H1 (cell line): ENCODE data around the gene MAP1A. TPM values are rescaled to one million over a fixed set of nuclear protein-coding genes. Genes with fewer than 3 reads are reported as not detected.

ENCODE experiments used
- CTCF ChIA-PET: fragments of 300-600 bp; sonication (Branson Sonifier 250); formaldehyde crosslinking; loops from one replicate; lab custom pipeline; 2021; ENCODE audit not compliant: partially characterized antibody; lab: Charles Lee
- POLR2A ChIA-PET: fragments of 300-600 bp; sonication (Branson Sonifier 250); formaldehyde crosslinking; loops from one replicate; lab custom pipeline; 2021; ENCODE audit warnings: inconsistent platforms; ENCODE audit not compliant: partially characterized antibody; lab: Charles Lee
- DNase-seq, 2 experiments: peaks; one replicate each; pipeline versions ENCODE4 v3.0.0 to v3.0.0-alpha.2; 2010 to 2022; ENCODE audit warnings: low spot score in 2 of 2, low read depth in 1 of 2, mixed read lengths in 1 of 2
- FAIRE-seq: peaks from 2 replicates; lab custom pipeline; 2011; peaks lifted over from hg19 to GRCh38; lab: Jason Lieb, UNC
- H2AFZ ChIP-seq: 2 replicates; pipeline ENCODE4 v1.8.1; 2012; ENCODE audit warnings: low read length, inconsistent platforms
- H2AK5ac ChIP-seq: 2 replicates; pipeline ENCODE4 v1.6.1; 2013; ENCODE audit warnings: low read depth, low read length
- H2BK120ac ChIP-seq: replicated peaks from 2 replicates; pipeline ENCODE3; 2013; ENCODE audit warnings: low read depth, low read length, inconsistent platforms
- H2BK12ac ChIP-seq: 2 replicates; pipeline ENCODE4 v1.6.1; 2013; ENCODE audit warnings: low read depth, low read length
- H2BK15ac ChIP-seq: 2 replicates; pipeline ENCODE4 v1.6.1; 2013; ENCODE audit warnings: low read length
- H2BK20ac ChIP-seq: 2 replicates; pipeline ENCODE4 v1.6.1; 2013; ENCODE audit warnings: low read length
- H2BK5ac ChIP-seq: 2 replicates; pipeline ENCODE4 v1.6.1; 2013; ENCODE audit warnings: low read depth, low read length
- H3K14ac ChIP-seq: 2 replicates; pipeline ENCODE4 v1.6.1; 2013; ENCODE audit warnings: inconsistent platforms; ENCODE audit not compliant: insufficient read length
- H3K18ac ChIP-seq: 2 replicates; pipeline ENCODE4 v1.6.1; 2013; ENCODE audit warnings: low read length; ENCODE audit errors: extremely low read depth
- H3K23ac ChIP-seq: 2 replicates; pipeline ENCODE4 v1.6.1; 2013; ENCODE audit warnings: inconsistent platforms; ENCODE audit not compliant: insufficient read length
- H3K23me2 ChIP-seq: 2 replicates; pipeline ENCODE4 v1.6.1; 2013; ENCODE audit warnings: low read depth, low read length
- H3K27ac ChIP-seq: 2 replicates; pipeline ENCODE4 v1.6.1; 2011; ENCODE audit warnings: low read depth, low read length, inconsistent platforms
- H3K27me3 ChIP-seq, 4 experiments: replicated peaks in 1 of 4; 1 replicate in 1 of 4; 2 replicates in 3 of 4; pipeline versions ENCODE4 v1.6.1 to v1.8.1; 2011 to 2013; ENCODE audit warnings: low read length in 3 of 4, mild to moderate bottlenecking in 3 of 4, inconsistent platforms in 2 of 4, mixed read lengths in 2 of 4, moderate library complexity in 1 of 4; ENCODE audit not compliant: control insufficient read depth in 3 of 4, insufficient read depth in 3 of 4; ENCODE audit errors: extremely low read depth in 1 of 4
- H3K36me3 ChIP-seq, 4 experiments: 2 replicates each; pipeline versions ENCODE4 v1.6.1 to v1.8.1; 2011 to 2013; ENCODE audit warnings: mild to moderate bottlenecking in 4 of 4, low read length in 3 of 4, moderate library complexity in 2 of 4, control low read depth in 1 of 4, inconsistent platforms in 1 of 4; ENCODE audit not compliant: insufficient read depth in 4 of 4, control insufficient read depth in 2 of 4
- H3K4ac ChIP-seq: replicated peaks from 2 replicates; pipeline ENCODE3; 2013; ENCODE audit warnings: low read length, low read depth, mixed read lengths, inconsistent platforms; ENCODE audit not compliant: insufficient read length
- H3K4me1 ChIP-seq, 4 experiments: replicated peaks in 1 of 4; 1 replicate in 1 of 4; 2 replicates in 3 of 4; pipeline versions ENCODE4 v1.6.1 to v1.8.1; 2011 to 2013; ENCODE audit warnings: low read length in 3 of 4, inconsistent platforms in 2 of 4, mixed read lengths in 1 of 4; ENCODE audit not compliant: insufficient read depth in 4 of 4, control insufficient read depth in 3 of 4
- H3K4me2 ChIP-seq, 2 experiments: 2 replicates each; pipeline versions ENCODE4 v1.6.1 to v1.8.1; 2011 to 2013; ENCODE audit warnings: low read depth in 2 of 2, low read length in 2 of 2, control low read depth in 1 of 2, inconsistent platforms in 1 of 2, mild to moderate bottlenecking in 1 of 2; ENCODE audit not compliant: insufficient read depth in 1 of 2
- H3K4me3 ChIP-seq, 4 experiments: fragments of 200-600, 300-600 bp in 1 of 4; sonication (generic), shearing (Covaris generic), sonication (Bioruptor Twin) in 1 of 4; 2 replicates each; pipeline versions ENCODE4 v1.5.1 to v1.8.1; 2011 to 2016; ENCODE audit warnings: low read length in 4 of 4, low read depth in 3 of 4, control low read depth in 2 of 4, inconsistent platforms in 2 of 4, mild to moderate bottlenecking in 2 of 4, mixed read lengths in 1 of 4, moderate library complexity in 1 of 4; ENCODE audit not compliant: insufficient read depth in 2 of 4; ENCODE audit errors: extremely low read depth in 1 of 4
- H3K56ac ChIP-seq: replicated peaks from 2 replicates; pipeline ENCODE3; 2013; ENCODE audit warnings: low read depth, mild to moderate bottlenecking, mixed read lengths, low read length, inconsistent platforms; ENCODE audit not compliant: insufficient read length
- H3K79me1 ChIP-seq: 2 replicates; pipeline ENCODE4 v1.6.1; 2013; ENCODE audit warnings: low read depth, low read length, control low read depth
- H3K79me2 ChIP-seq, 2 experiments: 2 replicates each; pipeline versions ENCODE4 v1.6.1 to v1.8.1; 2012 to 2013; ENCODE audit warnings: low read length in 2 of 2, mild to moderate bottlenecking in 2 of 2, inconsistent platforms in 1 of 2; ENCODE audit not compliant: insufficient read depth in 2 of 2, control insufficient read depth in 1 of 2
- H3K9ac ChIP-seq, 4 experiments: replicated peaks in 1 of 4; 1 replicate in 1 of 4; 2 replicates in 3 of 4; pipeline versions ENCODE4 v1.6.1 to v1.8.1; 2011 to 2013; ENCODE audit warnings: low read depth in 3 of 4, low read length in 3 of 4, control low read depth in 2 of 4, mild to moderate bottlenecking in 2 of 4, moderate library complexity in 2 of 4, inconsistent platforms in 1 of 4; ENCODE audit errors: extremely low read depth in 1 of 4
- H3K9me3 ChIP-seq, 2 experiments: 2 replicates each; pipeline versions ENCODE4 v1.6.1 to v1.8.1; 2012 to 2013; ENCODE audit warnings: mild to moderate bottlenecking in 2 of 2, moderate library complexity in 2 of 2, control low read depth in 1 of 2, inconsistent platforms in 1 of 2, low read depth in 1 of 2, low read length in 1 of 2, mixed read lengths in 1 of 2; ENCODE audit not compliant: insufficient read depth in 2 of 2
- H4K20me1 ChIP-seq, 2 experiments: replicated peaks in 1 of 2; 2 replicates each; pipeline versions ENCODE3 to v1.8.1; 2011 to 2013; ENCODE audit warnings: inconsistent platforms in 2 of 2, low read length in 2 of 2, mild to moderate bottlenecking in 1 of 2; ENCODE audit not compliant: insufficient read depth in 2 of 2, control insufficient read depth in 1 of 2
- H4K5ac ChIP-seq: 2 replicates; pipeline ENCODE4 v1.6.1; 2013; ENCODE audit warnings: low read length, low read depth, mixed read lengths, inconsistent platforms; ENCODE audit not compliant: insufficient read length
- H4K8ac ChIP-seq: 2 replicates; pipeline ENCODE4 v1.8.0; 2013; ENCODE audit warnings: mild to moderate bottlenecking, moderate library complexity, low read length, inconsistent platforms; ENCODE audit not compliant: insufficient read depth; ENCODE audit errors: extremely low read depth
- H4K91ac ChIP-seq: replicated peaks from 2 replicates; pipeline ENCODE3; 2013; ENCODE audit warnings: low read length, mixed read lengths, inconsistent platforms; ENCODE audit not compliant: insufficient read length
- CBX5 ChIP-seq: fragments of 300-800, 300-1000 bp; sonication (generic); IDR thresholded peaks from 2 replicates; pipeline ENCODE4 v1.7.1; 2016; ENCODE audit warnings: antibody characterized with exemption, low read length, low read depth
- EGR1 ChIP-seq: IDR thresholded peaks from 2 replicates; pipeline ENCODE4 v1.6.1; 2011; ENCODE audit warnings: low read depth, low read length, borderline replicate concordance
- EZH2 ChIP-seq: fragments of 200-600 bp; sonication (generic); IDR thresholded peaks from 2 replicates; pipeline ENCODE4 v1.7.1; 2012; ENCODE audit warnings: low read depth, mild to moderate bottlenecking, moderate library complexity, low read length, inconsistent platforms; ENCODE audit not compliant: severe bottlenecking
- NANOG ChIP-seq: IDR thresholded peaks from 2 replicates; pipeline ENCODE4 v1.6.1; 2011; ENCODE audit warnings: low read length, low read depth, mild to moderate bottlenecking, inconsistent platforms; ENCODE audit not compliant: insufficient read depth, poor library complexity, severe bottlenecking
- PHF8 ChIP-seq: fragments of 200-600 bp; sonication (generic); conservative IDR thresholded peaks from 2 replicates; pipeline ENCODE4 v1.7.1; 2012; ENCODE audit warnings: low read depth, mild to moderate bottlenecking, inconsistent platforms, low read length, moderate library complexity
- POLR2AphosphoS5 ChIP-seq: IDR thresholded peaks from 2 replicates; pipeline ENCODE4 v1.6.1; 2011; ENCODE audit warnings: low read depth, low read length
- POU5F1 ChIP-seq: IDR thresholded peaks from 2 replicates; pipeline ENCODE4 v1.6.1; 2011; ENCODE audit warnings: low read depth, mild to moderate bottlenecking, low read length, moderate library complexity
- RBBP5 ChIP-seq: IDR thresholded peaks from 2 replicates; pipeline ENCODE4 v1.7.1; 2012; ENCODE audit warnings: low read depth, mild to moderate bottlenecking, inconsistent platforms, low read length, moderate library complexity, borderline replicate concordance
- RNF2 ChIP-seq: fragments of 200-900, 300-1000 bp; sonication (generic); IDR thresholded peaks from 2 replicates; pipeline ENCODE4 v1.7.1; 2016; ENCODE audit warnings: borderline replicate concordance, low read depth, mild to moderate bottlenecking, antibody characterized with exemption, low read length; ENCODE audit not compliant: poor library complexity, severe bottlenecking; ENCODE audit errors: missing control alignments
- SP1 ChIP-seq: IDR thresholded peaks from 2 replicates; pipeline ENCODE4 v1.6.1; 2011; ENCODE audit warnings: low read depth, low read length
- WGBS, 2 experiments: shearing (Covaris generic) in 1 of 2; methylation state at CpG; one replicate each; pipeline versions ENCODE4 v1.1.6 to v1.1.7; 2013 to 2015; ENCODE audit warnings: low lambda C conversion rate in 2 of 2, mixed read lengths in 2 of 2, inconsistent platforms in 1 of 2, low coverage in 1 of 2, missing lambda C conversion rate in 1 of 2; ENCODE audit not compliant: insufficient replicate concordance in 2 of 2, insufficient coverage in 1 of 2, insufficient read length in 1 of 2; ENCODE audit errors: extremely low coverage in 1 of 2, missing lambda C conversion rate in 1 of 2; 5-methylcytosine and 5-hydroxymethylcytosine counted together
- polyA plus RNA-seq, 7 experiments: library from polyadenylated mRNA; depleted of rRNA in 3 of 7; stranded (reverse) in 5 of 7; unstranded in 2 of 7; fragments of >200 nt in 5 of 7; fragments of 200-250 nt in 2 of 7; gene quantifications; 1 replicate in 5 of 7; 2 replicates in 1 of 7; 4 replicates in 1 of 7; pipeline versions ENCODE4 v1.2.1 to v1.2.3, GENCODE V29; 2011 to 2013; ENCODE audit warnings: missing spikeins in 2 of 7, mixed read lengths in 2 of 7
- total RNA-seq: library from RNA; stranded (reverse); fragmentation: NEBNext Ultra II Directional; extraction: Animal tissue kit (Norgen Biotek cat#: 25700); gene quantifications from 2 replicates; pipeline ENCODE4 v1.2.1, GENCODE V29; 2021
- TF ChIP-seq, protein P1 (sequence below), 3 experiments: IDR thresholded peaks; 1 replicate in 2 of 3; 2 replicates in 1 of 3; pipeline versions ENCODE4 v1.5.1 to v1.6.1; 2011; ENCODE audit warnings: low read length in 3 of 3, mild to moderate bottlenecking in 3 of 3, inconsistent platforms in 2 of 3, low read depth in 1 of 3, moderate library complexity in 1 of 3; ENCODE audit not compliant: insufficient read depth in 1 of 3; ENCODE audit errors: control extremely low read depth in 1 of 3

Gene MAP1A
- total and polyA plus RNA-seq, 2 of the 8 experiments (the other 6 are each of a cell fraction or from before 2014, with no cell fraction given), result 0.80 to 2.4 TPM

DNA sequence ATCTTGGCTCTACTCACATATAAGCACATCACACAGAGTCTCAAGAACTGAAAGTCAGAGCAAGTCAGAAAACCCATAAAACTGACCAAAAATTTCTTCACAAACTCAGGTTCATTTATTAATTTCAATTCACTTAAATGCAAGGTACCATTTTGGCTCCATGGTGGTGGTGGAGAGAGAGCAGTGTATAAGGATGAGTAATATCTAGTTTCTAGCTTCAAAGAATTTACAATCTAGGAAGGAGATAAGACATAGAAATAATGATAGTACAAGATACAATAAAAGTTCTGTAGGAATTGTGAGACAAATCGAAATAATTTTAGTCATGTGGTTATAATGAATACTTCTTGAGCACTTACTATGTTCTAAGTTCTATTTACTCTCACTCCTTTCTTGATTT lies 17.8 kb upstream of the MAP1A start:
- H4K5ac ChIP-seq, result no peak overlapping the region
- FAIRE-seq, result no peak
- H2BK12ac ChIP-seq, result no peak overlapping the region
- H3K56ac ChIP-seq, result no peak overlapping the region
- H4K91ac ChIP-seq, result no peak overlapping the region
- no peak for DNase-seq
- no peaks in the 10 kb centered on the region for H3K79me1 ChIP-seq
- H3K27ac ChIP-seq, result no peak overlapping the region
- no peak overlapping the region for H3K23ac ChIP-seq
- H2BK5ac ChIP-seq, result no peak overlapping the region
- ChIA-PET CTCF (interaction anchor here (5.7 kb wide), 1 partner anchor 14 kb away, joined by 56 read pairs; no protein-coding TSS in a partner anchor), POLR2A (interaction anchor here (1.0 kb wide), 1 partner anchor 11 kb away, joined by 7 read pairs; no protein-coding TSS in a partner anchor)
- H3K4me1 ChIP-seq, result no peaks in the 10 kb centered on the region; a peak in 1 of 7 replicates
- H3K4me3 ChIP-seq, result no peak overlapping the region
- H3K4ac ChIP-seq, result no peak overlapping the region
- no peak overlapping the region for H2AK5ac ChIP-seq
- WGBS, 2 experiments, result 81% methylated on average over 1 of the region's 1 CpG; no CpG with 5 or more reads in 1 of the 2 experiments
- H3K23me2 ChIP-seq, result no peaks in the 10 kb centered on the region
- H3K14ac ChIP-seq, result no peak overlapping the region
- H2BK120ac ChIP-seq, result no peak overlapping the region
- H3K36me3 ChIP-seq, result no peaks in the 10 kb centered on the region
- no peak overlapping the region for H3K4me2 ChIP-seq
- H2BK15ac ChIP-seq, result no peak overlapping the region
- no peak overlapping the region for H4K8ac ChIP-seq
- H3K9ac ChIP-seq, result no peak overlapping the region
- no peak overlapping the region for H3K18ac ChIP-seq
- no peaks in the 10 kb centered on the region for H4K20me1 ChIP-seq
- no peaks in the 10 kb centered on the region for H3K27me3 ChIP-seq
- no peak overlapping the region for H2BK20ac ChIP-seq
- no peaks in the 10 kb centered on the region for H3K9me3 ChIP-seq
- H3K79me2 ChIP-seq, result no peaks in the 10 kb centered on the region
- no peak overlapping the region for H2AFZ ChIP-seq
- TF ChIP-seq EGR1 (no peak), SP1 (no peak), CBX5 (no peak), PHF8 (no peak), RBBP5 (no peak), EZH2 (no peak), POU5F1 (no peak), RNF2 (no peak), POLR2AphosphoS5 (no peak), NANOG (no peak)
- TF ChIP-seq, protein P1, sequence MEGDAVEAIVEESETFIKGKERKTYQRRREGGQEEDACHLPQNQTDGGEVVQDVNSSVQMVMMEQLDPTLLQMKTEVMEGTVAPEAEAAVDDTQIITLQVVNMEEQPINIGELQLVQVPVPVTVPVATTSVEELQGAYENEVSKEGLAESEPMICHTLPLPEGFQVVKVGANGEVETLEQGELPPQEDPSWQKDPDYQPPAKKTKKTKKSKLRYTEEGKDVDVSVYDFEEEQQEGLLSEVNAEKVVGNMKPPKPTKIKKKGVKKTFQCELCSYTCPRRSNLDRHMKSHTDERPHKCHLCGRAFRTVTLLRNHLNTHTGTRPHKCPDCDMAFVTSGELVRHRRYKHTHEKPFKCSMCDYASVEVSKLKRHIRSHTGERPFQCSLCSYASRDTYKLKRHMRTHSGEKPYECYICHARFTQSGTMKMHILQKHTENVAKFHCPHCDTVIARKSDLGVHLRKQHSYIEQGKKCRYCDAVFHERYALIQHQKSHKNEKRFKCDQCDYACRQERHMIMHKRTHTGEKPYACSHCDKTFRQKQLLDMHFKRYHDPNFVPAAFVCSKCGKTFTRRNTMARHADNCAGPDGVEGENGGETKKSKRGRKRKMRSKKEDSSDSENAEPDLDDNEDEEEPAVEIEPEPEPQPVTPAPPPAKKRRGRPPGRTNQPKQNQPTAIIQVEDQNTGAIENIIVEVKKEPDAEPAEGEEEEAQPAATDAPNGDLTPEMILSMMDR (IDR thresholded peaks at IDR 0.05; ENCODE audit: control extremely low read depth in 1 of 3, insufficient read depth in 1 of 3, low read depth in 1 of 3, low read length in 3 of 3), result no peak
